Measurements from ENCODE around the gene KCNH4.

DNA sequence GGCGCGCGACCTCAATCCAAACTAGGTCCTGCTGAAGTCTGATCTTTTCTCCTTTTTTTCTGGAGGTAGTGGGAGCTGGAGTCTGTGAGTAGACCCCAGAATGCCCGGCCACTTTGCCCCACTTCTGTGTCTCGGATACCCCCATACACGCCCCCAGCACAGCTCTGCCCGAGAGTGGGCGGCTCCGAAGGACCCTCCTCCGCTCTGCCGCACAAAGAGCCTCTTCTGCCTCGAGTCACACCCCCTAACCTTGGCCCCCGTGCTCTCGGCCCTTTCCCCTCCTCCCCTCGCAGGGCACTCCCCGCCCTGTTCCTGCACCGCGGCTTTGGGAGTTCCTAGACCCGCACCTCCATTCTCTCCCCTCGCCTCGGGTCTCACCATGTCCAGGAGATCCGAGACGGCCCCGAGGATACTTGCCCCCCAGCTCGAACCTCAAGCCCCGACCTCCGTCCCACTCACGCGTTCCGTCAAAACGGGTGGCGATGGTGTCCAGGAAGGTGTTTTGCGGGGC lies 476 bp downstream of the KCNH4 start:
- TF ChIP-seq CTCF (conservative IDR thresholded peaks at IDR 0.05 in 1 of 2, IDR thresholded peaks at IDR 0.05 in 1 of 2; ENCODE audit: extremely low read depth in 1 of 2, insufficient read depth in 1 of 2, low read depth in 1 of 2, low read length in 2 of 2): no peak
- TF ChIP-seq EZH2 (IDR thresholded peaks at IDR 0.05; ENCODE audit: borderline replicate concordance, low read length): peak; percentile 43
